ENCODE measurements around the gene ZSCAN21.

Gene ZSCAN21

GRCh38 chr7:100059251-100059739, 9.7 kb downstream of the ZSCAN21 start:
- CTCF ChIA-PET = interaction anchor here (0.6 kb wide), 1 partner anchor 23 kb away, joined by 3 read pairs; no protein-coding TSS in a partner anchor

GRCh38 chr7:100061518-100062193, 12.1 kb downstream of the ZSCAN21 start:
- no peak for TF ChIP-seq ZBTB17 (tag by site-specific recombination; IDR thresholded peaks at IDR 0.05)
- peak; percentile 48; the same call in 1 of the 2 replicates for TF ChIP-seq ZNF600 (tag by site-specific recombination; IDR thresholded peaks at IDR 0.05)
- H3K27ac ChIP-seq (ENCODE audit: extremely low read depth, low read depth, low read length) = no peak overlapping the region
- no peaks in the 10 kb centered on the region for H3K9me3 ChIP-seq (ENCODE audit: control insufficient read depth, insufficient read depth, low read depth, low read length)
- POLR2A ChIA-PET = interaction anchor here (0.9 to 1.5 kb wide), 2 partner anchors 12 to 65 kb away, joined by 5 read pairs; partner anchors contain the start of genes MBLAC1 and ZSCAN21
- CTCF ChIA-PET = interaction anchor here (0.6 kb wide), 1 partner anchor 70 kb away, joined by 3 read pairs; no protein-coding TSS in a partner anchor
- no peaks in the 10 kb centered on the region for H3K4me1 ChIP-seq (ENCODE audit: control insufficient read depth, insufficient read depth, low read length)
- H3K36me3 ChIP-seq (ENCODE audit: control insufficient read depth in 2 of 2, insufficient read depth in 1 of 2, low read length in 2 of 2) = peaks cover 45 to 52% of the 10 kb centered on the region in 2 experiments
- no peak overlapping the region for H3K4me3 ChIP-seq (ENCODE audit: low read depth, low read length)

More at GRCh38 chr7:100059251-100059739, 9.7 kb downstream of the ZSCAN21 start:
- peaks cover 45 to 47% of the 10 kb centered on the region in 2 experiments for H3K36me3 ChIP-seq (ENCODE audit: control insufficient read depth in 2 of 2, insufficient read depth in 1 of 2, low read length in 2 of 2)
- no peak overlapping the region for H3K4me3 ChIP-seq (ENCODE audit: low read depth, low read length)
- TF ChIP-seq ZNF501 (tag by site-specific recombination; IDR thresholded peaks at IDR 0.05) (no peak), ZNF132 (tag by site-specific recombination; IDR thresholded peaks at IDR 0.05; ENCODE audit: borderline replicate concordance) (no peak), GLIS1 (tag by site-specific recombination; IDR thresholded peaks at IDR 0.05) (no peak), ZNF37A (tag by site-specific recombination; IDR thresholded peaks at IDR 0.05) (no peak)
- POLR2A ChIA-PET = no interaction called here
- no peaks in the 10 kb centered on the region for H3K9me3 ChIP-seq (ENCODE audit: control insufficient read depth, insufficient read depth, low read depth, low read length)
- H3K4me1 ChIP-seq (ENCODE audit: control insufficient read depth, insufficient read depth, low read length) = no peaks in the 10 kb centered on the region
- no peak overlapping the region for H3K27ac ChIP-seq (ENCODE audit: extremely low read depth, low read depth, low read length)

- Histone ChIP-seq H3K4me1 (ENCODE audit: control insufficient read depth, insufficient read depth, low read length) (no peaks in the 10 kb centered on the region), H3K36me3 (ENCODE audit: control insufficient read depth in 2 of 2, insufficient read depth in 1 of 2, low read length in 2 of 2) (peaks cover 35% of the 10 kb centered on the region in 2 experiments), H3K4me3 (ENCODE audit: low read depth, low read length) (no peak overlapping the region), H3K9me3 (ENCODE audit: control insufficient read depth, insufficient read depth, low read depth, low read length) (no peaks in the 10 kb centered on the region), H3K27ac (ENCODE audit: extremely low read depth, low read depth, low read length) (no peak overlapping the region)
- ChIA-PET CTCF (interaction anchor here (0.6 to 1.1 kb wide), 2 partner anchors 10 to 212 kb away, joined by 3 to 4 read pairs; no protein-coding TSS in a partner anchor), POLR2A (interaction anchor here (0.5 kb wide), 2 partner anchors 37 to 38 kb away, joined by 3 read pairs; no protein-coding TSS in a partner anchor)
- no peak for TF ChIP-seq MEIS1 (CRISPR knock-in tag; IDR thresholded peaks at IDR 0.05; ENCODE audit: borderline replicate concordance)
- TF ChIP-seq ZNF571 (tag by site-specific recombination; IDR thresholded peaks at IDR 0.05) = no peak
- TF ChIP-seq ZBTB48 (tag by site-specific recombination; IDR thresholded peaks at IDR 0.05) = no peak
- TF ChIP-seq PRDM4 (tag by site-specific recombination; IDR thresholded peaks at IDR 0.05) = no peak
Observed at GRCh38 chr7:100063376-100063775, 13.8 kb downstream of the ZSCAN21 start.

GRCh38 chr7:100064162-100064561, 14.6 kb downstream of the ZSCAN21 start:
- no peaks in the 10 kb centered on the region for H3K9me3 ChIP-seq (ENCODE audit: control insufficient read depth, insufficient read depth, low read depth, low read length)
- no peak overlapping the region for H3K27ac ChIP-seq (ENCODE audit: extremely low read depth, low read depth, low read length)
- CTCF ChIA-PET = interaction anchor here (1.1 kb wide), 2 partner anchors 11 to 18 kb away, joined by 3 read pairs; no protein-coding TSS in a partner anchor
- no peak overlapping the region for H3K4me3 ChIP-seq (ENCODE audit: low read depth, low read length)
- TF ChIP-seq ZNF624 (tag by site-specific recombination; IDR thresholded peaks at IDR 0.05) (no peak), ZNF19 (tag by site-specific recombination; IDR thresholded peaks at IDR 0.05; ENCODE audit: low read depth) (no peak), ZNF391 (tag by site-specific recombination; IDR thresholded peaks at IDR 0.05; ENCODE audit: borderline replicate concordance, low read depth) (no peak), EGR2 (tag by site-specific recombination; IDR thresholded peaks at IDR 0.05; ENCODE audit: low read depth) (no peak), ZNF146 (tag by site-specific recombination; IDR thresholded peaks at IDR 0.05) (no peak), ZNF777 (tag by site-specific recombination; IDR thresholded peaks at IDR 0.05; ENCODE audit: borderline replicate concordance) (no peak), ZNF132 (tag by site-specific recombination; IDR thresholded peaks at IDR 0.05; ENCODE audit: borderline replicate concordance) (no peak), ZNF692 (tag by site-specific recombination; IDR thresholded peaks at IDR 0.05) (no peak)
- POLR2A ChIA-PET = no interaction called here
- H3K4me1 ChIP-seq (ENCODE audit: control insufficient read depth, insufficient read depth, low read length) = no peaks in the 10 kb centered on the region
- peaks cover 27 to 29% of the 10 kb centered on the region in 2 experiments for H3K36me3 ChIP-seq (ENCODE audit: control insufficient read depth in 2 of 2, insufficient read depth in 1 of 2, low read length in 2 of 2)
